H1 (cell line): ENCODE measurements around the gene DAZL. TPM values are rescaled to one million over a fixed set of nuclear protein-coding genes. Genes with fewer than 3 reads are reported as not detected.

Source experiments
- CTCF ChIA-PET: fragments of 300-600 bp; sonication (Branson Sonifier 250); formaldehyde crosslinking; loops from one replicate; lab custom pipeline; 2021; ENCODE audit not compliant: partially characterized antibody; lab: Charles Lee
- POLR2A ChIA-PET: fragments of 300-600 bp; sonication (Branson Sonifier 250); formaldehyde crosslinking; loops from one replicate; lab custom pipeline; 2021; ENCODE audit warnings: inconsistent platforms; ENCODE audit not compliant: partially characterized antibody; lab: Charles Lee
- DNase-seq, 2 experiments: peaks; one replicate each; pipeline versions ENCODE4 v3.0.0 to v3.0.0-alpha.2; 2010 to 2022; ENCODE audit warnings: low spot score in 2 of 2, low read depth in 1 of 2, mixed read lengths in 1 of 2
- FAIRE-seq: peaks from 2 replicates; lab custom pipeline; 2011; peaks lifted over from hg19 to GRCh38; lab: Jason Lieb, UNC
- H2AFZ ChIP-seq: 2 replicates; pipeline ENCODE4 v1.8.1; 2012; ENCODE audit warnings: low read length, inconsistent platforms
- H2AK5ac ChIP-seq: 2 replicates; pipeline ENCODE4 v1.6.1; 2013; ENCODE audit warnings: low read depth, low read length
- H2BK120ac ChIP-seq: replicated peaks from 2 replicates; pipeline ENCODE3; 2013; ENCODE audit warnings: low read depth, low read length, inconsistent platforms
- H2BK12ac ChIP-seq: 2 replicates; pipeline ENCODE4 v1.6.1; 2013; ENCODE audit warnings: low read depth, low read length
- H2BK15ac ChIP-seq: 2 replicates; pipeline ENCODE4 v1.6.1; 2013; ENCODE audit warnings: low read length
- H2BK20ac ChIP-seq: 2 replicates; pipeline ENCODE4 v1.6.1; 2013; ENCODE audit warnings: low read length
- H2BK5ac ChIP-seq: 2 replicates; pipeline ENCODE4 v1.6.1; 2013; ENCODE audit warnings: low read depth, low read length
- H3K14ac ChIP-seq: 2 replicates; pipeline ENCODE4 v1.6.1; 2013; ENCODE audit warnings: inconsistent platforms; ENCODE audit not compliant: insufficient read length
- H3K18ac ChIP-seq: 2 replicates; pipeline ENCODE4 v1.6.1; 2013; ENCODE audit warnings: low read length; ENCODE audit errors: extremely low read depth
- H3K23ac ChIP-seq: 2 replicates; pipeline ENCODE4 v1.6.1; 2013; ENCODE audit warnings: inconsistent platforms; ENCODE audit not compliant: insufficient read length
- H3K23me2 ChIP-seq: 2 replicates; pipeline ENCODE4 v1.6.1; 2013; ENCODE audit warnings: low read depth, low read length
- H3K27ac ChIP-seq: 2 replicates; pipeline ENCODE4 v1.6.1; 2011; ENCODE audit warnings: low read depth, low read length, inconsistent platforms
- H3K27me3 ChIP-seq, 4 experiments: replicated peaks in 1 of 4; 1 replicate in 1 of 4; 2 replicates in 3 of 4; pipeline versions ENCODE4 v1.6.1 to v1.8.1; 2011 to 2013; ENCODE audit warnings: low read length in 3 of 4, mild to moderate bottlenecking in 3 of 4, inconsistent platforms in 2 of 4, mixed read lengths in 2 of 4, moderate library complexity in 1 of 4; ENCODE audit not compliant: control insufficient read depth in 3 of 4, insufficient read depth in 3 of 4; ENCODE audit errors: extremely low read depth in 1 of 4
- H3K36me3 ChIP-seq, 4 experiments: 2 replicates each; pipeline versions ENCODE4 v1.6.1 to v1.8.1; 2011 to 2013; ENCODE audit warnings: mild to moderate bottlenecking in 4 of 4, low read length in 3 of 4, moderate library complexity in 2 of 4, control low read depth in 1 of 4, inconsistent platforms in 1 of 4; ENCODE audit not compliant: insufficient read depth in 4 of 4, control insufficient read depth in 2 of 4
- H3K4ac ChIP-seq: replicated peaks from 2 replicates; pipeline ENCODE3; 2013; ENCODE audit warnings: low read length, low read depth, mixed read lengths, inconsistent platforms; ENCODE audit not compliant: insufficient read length
- H3K4me1 ChIP-seq, 4 experiments: replicated peaks in 1 of 4; 1 replicate in 1 of 4; 2 replicates in 3 of 4; pipeline versions ENCODE4 v1.6.1 to v1.8.1; 2011 to 2013; ENCODE audit warnings: low read length in 3 of 4, inconsistent platforms in 2 of 4, mixed read lengths in 1 of 4; ENCODE audit not compliant: insufficient read depth in 4 of 4, control insufficient read depth in 3 of 4
- H3K4me2 ChIP-seq, 2 experiments: 2 replicates each; pipeline versions ENCODE4 v1.6.1 to v1.8.1; 2011 to 2013; ENCODE audit warnings: low read depth in 2 of 2, low read length in 2 of 2, control low read depth in 1 of 2, inconsistent platforms in 1 of 2, mild to moderate bottlenecking in 1 of 2; ENCODE audit not compliant: insufficient read depth in 1 of 2
- H3K4me3 ChIP-seq, 4 experiments: fragments of 200-600, 300-600 bp in 1 of 4; sonication (generic), shearing (Covaris generic), sonication (Bioruptor Twin) in 1 of 4; 2 replicates each; pipeline versions ENCODE4 v1.5.1 to v1.8.1; 2011 to 2016; ENCODE audit warnings: low read length in 4 of 4, low read depth in 3 of 4, control low read depth in 2 of 4, inconsistent platforms in 2 of 4, mild to moderate bottlenecking in 2 of 4, mixed read lengths in 1 of 4, moderate library complexity in 1 of 4; ENCODE audit not compliant: insufficient read depth in 2 of 4; ENCODE audit errors: extremely low read depth in 1 of 4
- H3K56ac ChIP-seq: replicated peaks from 2 replicates; pipeline ENCODE3; 2013; ENCODE audit warnings: low read depth, mild to moderate bottlenecking, mixed read lengths, low read length, inconsistent platforms; ENCODE audit not compliant: insufficient read length
- H3K79me1 ChIP-seq: 2 replicates; pipeline ENCODE4 v1.6.1; 2013; ENCODE audit warnings: low read depth, low read length, control low read depth
- H3K79me2 ChIP-seq, 2 experiments: 2 replicates each; pipeline versions ENCODE4 v1.6.1 to v1.8.1; 2012 to 2013; ENCODE audit warnings: low read length in 2 of 2, mild to moderate bottlenecking in 2 of 2, inconsistent platforms in 1 of 2; ENCODE audit not compliant: insufficient read depth in 2 of 2, control insufficient read depth in 1 of 2
- H3K9ac ChIP-seq, 4 experiments: replicated peaks in 1 of 4; 1 replicate in 1 of 4; 2 replicates in 3 of 4; pipeline versions ENCODE4 v1.6.1 to v1.8.1; 2011 to 2013; ENCODE audit warnings: low read depth in 3 of 4, low read length in 3 of 4, control low read depth in 2 of 4, mild to moderate bottlenecking in 2 of 4, moderate library complexity in 2 of 4, inconsistent platforms in 1 of 4; ENCODE audit errors: extremely low read depth in 1 of 4
- H3K9me3 ChIP-seq, 2 experiments: 2 replicates each; pipeline versions ENCODE4 v1.6.1 to v1.8.1; 2012 to 2013; ENCODE audit warnings: mild to moderate bottlenecking in 2 of 2, moderate library complexity in 2 of 2, control low read depth in 1 of 2, inconsistent platforms in 1 of 2, low read depth in 1 of 2, low read length in 1 of 2, mixed read lengths in 1 of 2; ENCODE audit not compliant: insufficient read depth in 2 of 2
- H4K20me1 ChIP-seq, 2 experiments: replicated peaks in 1 of 2; 2 replicates each; pipeline versions ENCODE3 to v1.8.1; 2011 to 2013; ENCODE audit warnings: inconsistent platforms in 2 of 2, low read length in 2 of 2, mild to moderate bottlenecking in 1 of 2; ENCODE audit not compliant: insufficient read depth in 2 of 2, control insufficient read depth in 1 of 2
- H4K5ac ChIP-seq: 2 replicates; pipeline ENCODE4 v1.6.1; 2013; ENCODE audit warnings: low read length, low read depth, mixed read lengths, inconsistent platforms; ENCODE audit not compliant: insufficient read length
- H4K8ac ChIP-seq: 2 replicates; pipeline ENCODE4 v1.8.0; 2013; ENCODE audit warnings: mild to moderate bottlenecking, moderate library complexity, low read length, inconsistent platforms; ENCODE audit not compliant: insufficient read depth; ENCODE audit errors: extremely low read depth
- H4K91ac ChIP-seq: replicated peaks from 2 replicates; pipeline ENCODE3; 2013; ENCODE audit warnings: low read length, mixed read lengths, inconsistent platforms; ENCODE audit not compliant: insufficient read length
- ATF3 ChIP-seq: IDR thresholded peaks from 2 replicates; pipeline ENCODE4 v1.6.1; 2011; ENCODE audit warnings: low read depth, mild to moderate bottlenecking, low read length; ENCODE audit not compliant: insufficient read depth
- CBX5 ChIP-seq: fragments of 300-800, 300-1000 bp; sonication (generic); IDR thresholded peaks from 2 replicates; pipeline ENCODE4 v1.7.1; 2016; ENCODE audit warnings: antibody characterized with exemption, low read length, low read depth
- CBX8 ChIP-seq: fragments of 300-800, 300-1000 bp; sonication (generic); IDR thresholded peaks from 2 replicates; pipeline ENCODE4 v1.7.1; 2016; ENCODE audit warnings: low read depth, low read length, borderline replicate concordance
- E2F6 ChIP-seq: IDR thresholded peaks from 2 replicates; pipeline ENCODE4 v1.6.1; 2012; ENCODE audit warnings: inconsistent platforms
- HDAC2 ChIP-seq, 2 experiments: fragments of 300-600 bp in 1 of 2; sonication (generic) in 1 of 2; IDR thresholded peaks; 2 replicates each; pipeline ENCODE4 v1.6.1; 2011 to 2012; ENCODE audit warnings: low read depth in 2 of 2, low read length in 2 of 2, mild to moderate bottlenecking in 2 of 2, moderate library complexity in 2 of 2, borderline replicate concordance in 1 of 2, inconsistent platforms in 1 of 2
- JUND ChIP-seq: IDR thresholded peaks from 2 replicates; pipeline ENCODE4 v1.6.1; 2011; ENCODE audit warnings: mild to moderate bottlenecking, improper control_type of control experiment, low read length
- KDM1A ChIP-seq: fragments of 200-600, 300-600 bp; sonication (generic); IDR thresholded peaks from 2 replicates; pipeline ENCODE4 v1.7.1; 2016; ENCODE audit warnings: mild to moderate bottlenecking, low read length, borderline replicate concordance
- RXRA ChIP-seq: IDR thresholded peaks from 2 replicates; pipeline ENCODE4 v1.6.1; 2011; ENCODE audit warnings: low read depth, mild to moderate bottlenecking, low read length, moderate library complexity; ENCODE audit not compliant: insufficient read depth
- SAP30 ChIP-seq: fragments of 300-600 bp; sonication (generic); IDR thresholded peaks from 2 replicates; pipeline ENCODE4 v1.7.1; 2012; ENCODE audit warnings: low read length, moderate library complexity, mild to moderate bottlenecking, inconsistent platforms; ENCODE audit not compliant: insufficient read depth, insufficient replicate concordance
- ZNF274 ChIP-seq: IDR thresholded peaks from 2 replicates; pipeline ENCODE4 v1.7.0; 2012; ENCODE audit warnings: low read length, borderline replicate concordance; ENCODE audit errors: extremely low read depth
- WGBS, 2 experiments: shearing (Covaris generic) in 1 of 2; methylation state at CpG; one replicate each; pipeline versions ENCODE4 v1.1.6 to v1.1.7; 2013 to 2015; ENCODE audit warnings: low lambda C conversion rate in 2 of 2, mixed read lengths in 2 of 2, inconsistent platforms in 1 of 2, low coverage in 1 of 2, missing lambda C conversion rate in 1 of 2; ENCODE audit not compliant: insufficient replicate concordance in 2 of 2, insufficient coverage in 1 of 2, insufficient read length in 1 of 2; ENCODE audit errors: extremely low coverage in 1 of 2, missing lambda C conversion rate in 1 of 2; 5-methylcytosine and 5-hydroxymethylcytosine counted together
- polyA plus RNA-seq, 7 experiments: library from polyadenylated mRNA; depleted of rRNA in 3 of 7; stranded (reverse) in 5 of 7; unstranded in 2 of 7; fragments of >200 nt in 5 of 7; fragments of 200-250 nt in 2 of 7; gene quantifications; 1 replicate in 5 of 7; 2 replicates in 1 of 7; 4 replicates in 1 of 7; pipeline versions ENCODE4 v1.2.1 to v1.2.3, GENCODE V29; 2011 to 2013; ENCODE audit warnings: missing spikeins in 2 of 7, mixed read lengths in 2 of 7
- total RNA-seq: library from RNA; stranded (reverse); fragmentation: NEBNext Ultra II Directional; extraction: Animal tissue kit (Norgen Biotek cat#: 25700); gene quantifications from 2 replicates; pipeline ENCODE4 v1.2.1, GENCODE V29; 2021

DAZL gene
- total and polyA plus RNA-seq, 2 of the 8 experiments (the other 6 are each of a cell fraction or from before 2014, with no cell fraction given) = 3.4 to 5.9 TPM

- peaks cover 0 to 4% (median 2%) of the 10 kb centered on the region in 4 experiments; a peak in 4 of 7 replicates for H3K4me1 ChIP-seq
- no peak overlapping the region for H2BK15ac ChIP-seq
- H3K23me2 ChIP-seq = no peaks in the 10 kb centered on the region
- POLR2A ChIA-PET = interaction anchor here (1.2 kb wide), 1 partner anchor 9 kb away, joined by 4 read pairs; no protein-coding TSS in a partner anchor
- FAIRE-seq = no peak
- no peak overlapping the region for H4K5ac ChIP-seq
- no peak overlapping the region for H3K27ac ChIP-seq
- H3K9ac ChIP-seq = no peak overlapping the region
- H3K4me3 ChIP-seq = no peak overlapping the region
- H3K36me3 ChIP-seq = no peaks in the 10 kb centered on the region
- H3K9me3 ChIP-seq = no peaks in the 10 kb centered on the region
- CTCF ChIA-PET = interaction anchor here (0.8 to 1.7 kb wide), 5 partner anchors 9 to 250 kb away, joined by 3 to 5 read pairs (median 4); no protein-coding TSS in a partner anchor
- H4K8ac ChIP-seq = peak overlapping the region; percentile 60; the same call in 1 of the 2 replicates
- H4K91ac ChIP-seq = no peak overlapping the region
- no peak overlapping the region for H3K4ac ChIP-seq
- H2BK12ac ChIP-seq = no peak overlapping the region
- no peak overlapping the region for H3K4me2 ChIP-seq
- WGBS, 2 experiments = 88% methylated on average over 10 of the region's 10 CpGs; no CpG with 5 or more reads in 1 of the 2 experiments
- no peaks in the 10 kb centered on the region for H4K20me1 ChIP-seq
- no peak overlapping the region for H2AFZ ChIP-seq
- no peak for DNase-seq
- no peaks in the 10 kb centered on the region for H3K79me2 ChIP-seq
- no peaks in the 10 kb centered on the region for H3K79me1 ChIP-seq
- no peak overlapping the region for H3K18ac ChIP-seq
- no peak overlapping the region for H2BK5ac ChIP-seq
- no peak overlapping the region for H3K14ac ChIP-seq
- H3K23ac ChIP-seq = no peak overlapping the region
- no peak overlapping the region for H2BK120ac ChIP-seq
- H2AK5ac ChIP-seq = no peak overlapping the region
- H3K56ac ChIP-seq = no peak overlapping the region
- no peak overlapping the region for H2BK20ac ChIP-seq
- no peaks in the 10 kb centered on the region for H3K27me3 ChIP-seq
- TF ChIP-seq E2F6 (no peak), RXRA (no peak), ATF3 (no peak), HDAC2 (IDR thresholded peaks at IDR 0.05; ENCODE audit: borderline replicate concordance in 1 of 2, low read depth in 2 of 2, low read length in 2 of 2) (no peak), SAP30 (no peak), ZNF274 (no peak), JUND (no peak), KDM1A (no peak), CBX8 (no peak), CBX5 (no peak)
Observed at GRCh38 chr3:16545413-16546185, 59.6 kb downstream of the DAZL start.
